Measurements from ENCODE around the gene DHX8.

The DHX8 gene

GRCh38 chr17:43526886-43527648 is 43.3 kb downstream of the DHX8 start:
- no peaks in the 10 kb centered on the region for H3K9me3 ChIP-seq (ENCODE audit: severe bottlenecking)
- H3K4me3 ChIP-seq (ENCODE audit: severe bottlenecking) = no peak overlapping the region
- TF ChIP-seq, protein P1, sequence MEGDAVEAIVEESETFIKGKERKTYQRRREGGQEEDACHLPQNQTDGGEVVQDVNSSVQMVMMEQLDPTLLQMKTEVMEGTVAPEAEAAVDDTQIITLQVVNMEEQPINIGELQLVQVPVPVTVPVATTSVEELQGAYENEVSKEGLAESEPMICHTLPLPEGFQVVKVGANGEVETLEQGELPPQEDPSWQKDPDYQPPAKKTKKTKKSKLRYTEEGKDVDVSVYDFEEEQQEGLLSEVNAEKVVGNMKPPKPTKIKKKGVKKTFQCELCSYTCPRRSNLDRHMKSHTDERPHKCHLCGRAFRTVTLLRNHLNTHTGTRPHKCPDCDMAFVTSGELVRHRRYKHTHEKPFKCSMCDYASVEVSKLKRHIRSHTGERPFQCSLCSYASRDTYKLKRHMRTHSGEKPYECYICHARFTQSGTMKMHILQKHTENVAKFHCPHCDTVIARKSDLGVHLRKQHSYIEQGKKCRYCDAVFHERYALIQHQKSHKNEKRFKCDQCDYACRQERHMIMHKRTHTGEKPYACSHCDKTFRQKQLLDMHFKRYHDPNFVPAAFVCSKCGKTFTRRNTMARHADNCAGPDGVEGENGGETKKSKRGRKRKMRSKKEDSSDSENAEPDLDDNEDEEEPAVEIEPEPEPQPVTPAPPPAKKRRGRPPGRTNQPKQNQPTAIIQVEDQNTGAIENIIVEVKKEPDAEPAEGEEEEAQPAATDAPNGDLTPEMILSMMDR (IDR thresholded peaks at IDR 0.05; ENCODE audit: poor library complexity, severe bottlenecking) = no peak
- no peaks in the 10 kb centered on the region for H3K27me3 ChIP-seq (ENCODE audit: insufficient read depth, poor library complexity, severe bottlenecking)
- H3K4me1 ChIP-seq (ENCODE audit: insufficient read depth, poor library complexity, severe bottlenecking) = peaks cover 17% of the 10 kb centered on the region
- H3K27ac ChIP-seq (ENCODE audit: poor library complexity, severe bottlenecking) = no peak overlapping the region
- DNase-seq (ENCODE audit: low spot score) = no peak
- ATAC-seq (ENCODE audit: low read depth) = no peak
- H3K36me3 ChIP-seq (ENCODE audit: low read depth) = peaks cover 50% of the 10 kb centered on the region

GRCh38 chr17:43528319-43528987 is 44.7 kb downstream of the DHX8 start:
- peaks cover 38% of the 10 kb centered on the region for H3K36me3 ChIP-seq (ENCODE audit: low read depth)
- no peak overlapping the region for H3K27ac ChIP-seq (ENCODE audit: poor library complexity, severe bottlenecking)
- H3K9me3 ChIP-seq (ENCODE audit: severe bottlenecking) = no peaks in the 10 kb centered on the region
- TF ChIP-seq, protein P1 (IDR thresholded peaks at IDR 0.05; ENCODE audit: poor library complexity, severe bottlenecking) = no peak
- DNase-seq (ENCODE audit: low spot score) = peak; percentile 38
- peaks cover 17% of the 10 kb centered on the region for H3K4me1 ChIP-seq (ENCODE audit: insufficient read depth, poor library complexity, severe bottlenecking)
- ATAC-seq (ENCODE audit: low read depth) = no peak
- H3K4me3 ChIP-seq (ENCODE audit: severe bottlenecking) = no peak overlapping the region
- H3K27me3 ChIP-seq (ENCODE audit: insufficient read depth, poor library complexity, severe bottlenecking) = no peaks in the 10 kb centered on the region

DNA sequence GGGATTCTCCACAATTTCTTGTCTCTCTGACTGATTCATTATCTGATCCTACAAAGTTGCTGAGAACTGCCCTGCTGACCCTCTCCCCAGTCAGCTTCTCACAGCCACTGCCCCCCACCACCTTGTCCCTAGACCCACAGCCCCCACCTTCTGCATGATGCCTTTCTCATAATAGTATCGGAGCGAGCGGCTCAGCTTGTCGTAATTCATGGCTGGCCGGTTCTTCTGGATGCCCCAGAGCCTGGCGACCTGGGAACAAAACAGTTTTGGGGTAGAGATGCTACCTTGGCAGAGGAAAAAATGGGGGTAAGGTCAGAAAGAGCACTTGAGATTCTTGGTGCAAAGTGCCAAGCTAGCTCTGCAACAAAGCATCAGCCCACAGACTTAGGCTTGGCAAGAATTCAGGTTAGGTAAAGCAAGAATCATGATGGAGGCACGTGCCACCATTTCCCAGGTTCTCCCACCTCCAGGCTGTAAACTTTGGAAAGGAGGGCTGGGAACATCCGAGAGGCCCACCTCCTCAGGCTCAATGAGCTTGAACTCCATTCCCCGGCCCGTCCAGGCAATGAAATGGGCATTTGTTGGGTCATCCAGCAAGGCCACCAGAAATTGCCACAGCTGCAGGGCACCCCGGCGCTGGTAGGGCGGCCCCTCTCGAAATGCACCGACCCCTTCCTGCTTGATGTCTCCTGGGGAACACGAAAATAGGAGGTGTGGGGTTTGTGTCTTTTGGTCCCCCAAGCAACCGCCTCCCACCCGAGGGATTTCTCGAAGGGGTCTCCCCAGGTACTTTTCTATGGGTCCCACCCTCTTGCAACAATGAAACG is 45.4 kb downstream of the DHX8 start:
- peaks cover 17% of the 10 kb centered on the region for H3K4me1 ChIP-seq (ENCODE audit: insufficient read depth, poor library complexity, severe bottlenecking)
- peak; percentile 49 for DNase-seq (ENCODE audit: low spot score)
- ATAC-seq (ENCODE audit: low read depth) = no peak
- no peak overlapping the region for H3K4me3 ChIP-seq (ENCODE audit: severe bottlenecking)
- TF ChIP-seq, protein P1 (IDR thresholded peaks at IDR 0.05; ENCODE audit: poor library complexity, severe bottlenecking) = no peak
- no peaks in the 10 kb centered on the region for H3K27me3 ChIP-seq (ENCODE audit: insufficient read depth, poor library complexity, severe bottlenecking)
- H3K9me3 ChIP-seq (ENCODE audit: severe bottlenecking) = no peaks in the 10 kb centered on the region
- H3K27ac ChIP-seq (ENCODE audit: poor library complexity, severe bottlenecking) = peak overlapping the region; percentile 67
- H3K36me3 ChIP-seq (ENCODE audit: low read depth) = peaks cover 30% of the 10 kb centered on the region

GRCh38 chr17:43529947-43530287 is 46.1 kb downstream of the DHX8 start:
- peak; percentile 7; the same call in 1 of the 3 replicates for ATAC-seq (ENCODE audit: low read depth)
- no peak overlapping the region for H3K4me3 ChIP-seq (ENCODE audit: severe bottlenecking)
- H3K27ac ChIP-seq (ENCODE audit: poor library complexity, severe bottlenecking) = peak overlapping the region; percentile 67
- peaks cover 17% of the 10 kb centered on the region for H3K4me1 ChIP-seq (ENCODE audit: insufficient read depth, poor library complexity, severe bottlenecking)
- H3K36me3 ChIP-seq (ENCODE audit: low read depth) = peaks cover 29% of the 10 kb centered on the region
- no peak for DNase-seq (ENCODE audit: low spot score)
- H3K9me3 ChIP-seq (ENCODE audit: severe bottlenecking) = no peaks in the 10 kb centered on the region
- H3K27me3 ChIP-seq (ENCODE audit: insufficient read depth, poor library complexity, severe bottlenecking) = no peaks in the 10 kb centered on the region
- TF ChIP-seq, protein P1 (IDR thresholded peaks at IDR 0.05; ENCODE audit: poor library complexity, severe bottlenecking) = no peak
